Measurements from ENCODE around the gene CAMKK2.
"Not testable (repeated sequence)": the region's sequence is repeated elsewhere in the genome, so short reads cannot be mapped to it uniquely, and the experiment has no call there.

CAMKK2 gene

DNA sequence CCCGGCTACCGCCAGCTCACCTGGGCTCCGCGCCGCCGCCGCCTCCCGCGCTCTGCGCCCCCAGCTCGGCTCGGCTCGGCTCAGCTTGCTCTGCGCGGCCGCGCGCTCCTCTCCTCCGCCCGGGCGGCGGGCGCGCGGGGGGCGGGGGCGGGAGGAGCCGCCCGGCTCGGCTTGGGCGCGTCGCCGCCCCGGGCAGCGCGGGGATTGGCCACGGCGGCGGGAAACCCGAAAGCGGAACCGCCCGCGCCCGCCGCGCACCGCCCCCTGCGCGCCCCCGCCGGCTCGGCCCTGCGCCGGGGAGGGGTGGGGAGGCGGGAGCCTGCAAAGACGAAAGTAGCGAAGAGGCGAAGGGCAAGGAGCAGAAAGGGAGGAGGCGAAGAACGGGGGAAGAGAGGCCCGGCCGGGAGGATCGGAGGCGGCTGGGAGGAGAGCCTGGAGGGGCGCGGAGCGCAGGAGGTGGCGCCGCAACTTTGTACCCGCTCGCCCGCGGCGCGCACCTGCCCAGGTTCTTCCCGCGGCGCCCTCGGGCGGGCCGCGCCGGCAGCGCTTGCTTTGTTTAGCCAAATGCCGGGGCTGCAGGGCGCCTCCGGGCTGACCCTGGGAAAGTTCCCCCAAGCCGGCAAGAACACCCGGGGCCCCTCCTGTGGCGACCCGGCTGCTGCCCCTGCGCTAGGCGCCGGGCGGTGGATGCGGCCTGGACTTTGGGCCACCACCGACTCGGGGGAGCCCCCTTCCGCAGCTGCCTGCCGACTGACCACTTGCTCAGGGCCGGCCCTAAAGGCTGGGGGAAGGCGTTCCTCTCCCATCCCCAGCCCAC lies at the start of gene CAMKK2:
CAMKK2 (minus strand) TSS at position 92 of the 817 bp plus-strand sequence. CDS start 22,183 bp downstream, outside the sequence.
- peak; percentile 89 to 91 for DNase-seq

- DNase-seq, result no peak
Measured at GRCh38 chr12:121345151-121345815, 48.8 kb upstream of the CAMKK2 start.

DNA sequence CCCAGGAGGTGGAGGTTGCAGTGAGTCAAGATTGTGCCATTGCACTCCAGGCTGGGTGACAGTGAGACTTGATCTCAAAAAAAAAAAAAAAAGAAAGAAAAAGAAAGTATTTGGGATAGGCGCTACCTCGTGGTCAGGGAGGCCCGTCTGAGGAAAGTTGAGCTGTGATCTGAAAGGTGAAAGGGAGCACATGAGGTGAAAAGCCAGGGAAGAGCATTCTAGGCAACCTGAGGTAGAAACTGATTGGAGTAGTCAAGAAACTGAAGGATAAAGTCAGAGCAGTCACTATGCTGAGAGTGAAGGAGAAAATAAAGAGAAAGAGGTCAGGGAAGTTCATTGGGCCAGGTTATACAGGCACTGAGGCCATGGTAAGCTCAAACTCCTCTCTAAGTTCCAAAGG lies 48.0 kb upstream of the CAMKK2 start:
- no peak for DNase-seq

DNA sequence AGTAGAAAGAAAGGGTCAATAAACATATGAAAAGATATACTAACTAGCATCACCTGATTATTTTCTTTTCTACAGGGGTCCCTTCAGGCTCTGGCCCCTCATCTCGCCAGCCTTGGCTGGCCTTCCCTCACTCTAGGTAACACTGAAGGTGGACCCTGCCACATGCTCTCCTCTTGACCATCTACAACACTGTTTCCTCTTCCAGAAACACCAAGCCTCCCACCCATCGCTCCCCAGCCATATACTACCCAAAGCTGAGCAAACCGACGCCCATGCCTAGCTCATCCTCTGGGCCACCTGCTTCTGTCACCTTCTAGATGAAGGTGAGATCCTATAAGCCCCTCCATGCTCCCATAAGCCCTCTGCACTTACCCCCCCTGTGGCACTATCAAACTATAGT lies 40.9 kb upstream of the CAMKK2 start:
- DNase-seq, result no peak

DNA sequence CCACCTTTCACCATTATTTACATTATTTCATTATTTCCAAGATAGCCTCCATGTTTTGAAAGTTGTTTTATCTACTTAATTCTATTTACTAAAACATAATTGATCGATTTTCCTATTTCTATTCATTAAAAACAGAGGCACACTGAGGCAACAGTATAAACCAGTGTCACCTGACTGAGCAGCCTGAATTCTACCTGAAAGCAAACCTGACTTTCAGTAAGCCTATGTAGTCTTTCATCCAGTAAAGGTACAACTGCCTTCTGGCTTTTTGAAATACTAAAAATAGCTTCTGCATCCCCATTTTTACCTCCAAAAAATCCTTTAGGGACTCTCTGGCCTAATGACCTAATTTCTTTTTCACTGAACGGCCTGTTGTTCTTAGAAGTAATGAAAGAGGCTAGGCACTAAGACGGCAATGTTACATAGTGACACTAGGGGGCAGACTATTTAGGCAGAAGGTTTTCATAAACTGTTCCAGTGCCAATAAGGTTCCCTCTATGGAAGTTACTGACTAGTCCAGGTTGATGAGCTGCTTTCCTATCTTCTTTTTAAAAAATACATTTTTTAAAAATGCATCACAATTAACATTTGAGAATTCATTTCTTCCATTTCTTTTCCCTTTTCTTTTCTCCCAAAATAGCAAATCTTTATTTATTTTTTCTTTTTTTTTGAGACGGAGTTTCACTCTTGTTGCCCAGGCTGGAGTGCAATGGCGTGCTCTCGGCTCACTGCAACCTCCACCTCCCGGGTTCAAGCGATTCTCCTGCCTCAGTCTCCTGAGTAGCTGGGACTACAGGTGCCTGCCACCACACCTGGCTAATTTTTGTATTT lies 38.2 kb upstream of the CAMKK2 start:
- DNase-seq, result peak; percentile 23 to 63

GRCh38 chr12:121333747-121334146 lies 37.2 kb upstream of the CAMKK2 start:
- no peak for DNase-seq

- DNase-seq, result no peak
Measured at GRCh38 chr12:121331248-121331647, 34.7 kb upstream of the CAMKK2 start.

DNA sequence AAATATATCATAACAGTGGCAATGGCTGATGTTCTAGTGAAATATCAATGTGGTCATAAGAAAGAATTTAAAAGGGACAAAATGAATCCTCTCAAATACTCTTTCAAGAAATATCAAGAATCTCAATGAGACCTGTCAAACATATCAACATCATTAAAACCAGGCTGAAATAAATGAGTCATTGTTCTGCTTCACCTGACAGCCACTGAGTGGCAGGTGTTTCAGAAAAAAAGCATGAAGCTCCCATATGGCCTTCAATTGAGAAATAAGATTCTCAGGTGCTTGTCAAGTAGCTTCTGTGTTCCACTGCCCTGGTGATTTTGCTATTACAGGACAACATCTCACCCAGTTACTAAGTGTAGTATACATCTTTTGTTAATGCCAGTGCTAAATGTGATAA lies 34.2 kb upstream of the CAMKK2 start:
- no peak for DNase-seq

- DNase-seq, result no peak
Measured at GRCh38 chr12:121330195-121330594, 33.7 kb upstream of the CAMKK2 start.

DNA sequence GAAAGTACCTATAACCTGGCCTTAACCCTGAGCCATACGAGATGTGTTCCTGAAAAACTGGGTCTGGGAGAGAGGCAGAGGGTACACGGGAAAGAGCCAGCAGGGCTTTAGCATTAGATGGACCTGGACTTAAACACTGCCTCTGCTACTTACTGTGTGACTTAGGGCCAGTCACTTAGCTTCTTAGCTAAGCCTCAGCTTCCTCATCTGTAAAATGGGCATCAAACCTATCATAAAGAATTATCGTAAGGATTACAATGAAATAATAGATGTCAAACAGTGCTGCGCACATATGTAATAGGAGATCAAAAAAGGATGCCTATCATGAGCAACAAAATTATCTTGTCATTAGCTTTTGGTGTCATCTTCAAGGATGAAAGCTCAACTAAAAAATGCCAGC lies 32.1 kb upstream of the CAMKK2 start:
- no peak for DNase-seq

DNA sequence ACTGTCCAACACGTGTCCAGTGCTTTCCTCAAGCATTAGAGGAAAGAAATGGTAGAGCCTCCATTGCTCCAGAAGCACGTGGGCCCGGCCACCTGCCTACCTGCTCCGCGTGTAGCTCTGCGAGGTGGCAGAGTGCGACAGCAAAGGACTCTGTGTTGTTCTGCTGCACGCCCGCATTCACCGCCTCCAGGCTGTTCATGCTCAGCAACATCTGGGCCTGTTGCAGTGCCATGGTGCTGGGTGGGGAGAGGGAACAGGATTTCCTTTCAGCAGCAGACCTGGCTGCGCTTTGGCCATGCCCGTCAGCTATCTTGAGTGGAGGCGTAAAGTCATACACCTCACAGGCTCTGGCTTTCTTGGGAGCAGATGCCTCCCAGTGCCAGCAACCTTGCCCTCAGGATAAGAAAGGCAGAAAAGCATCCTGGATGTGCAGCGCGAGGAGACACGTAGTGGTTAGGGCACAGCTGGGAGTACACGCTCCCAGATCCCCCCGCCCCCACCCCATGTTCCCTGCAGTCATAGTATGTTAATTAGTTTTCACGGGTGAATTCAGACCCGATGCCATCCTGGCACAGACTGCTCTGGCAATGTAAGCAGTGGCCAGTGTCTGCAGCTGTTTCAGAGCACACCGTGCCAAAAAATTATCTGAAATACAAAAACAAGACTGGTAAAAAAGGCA lies 30.6 kb upstream of the CAMKK2 start:
- no peak for DNase-seq

DNA sequence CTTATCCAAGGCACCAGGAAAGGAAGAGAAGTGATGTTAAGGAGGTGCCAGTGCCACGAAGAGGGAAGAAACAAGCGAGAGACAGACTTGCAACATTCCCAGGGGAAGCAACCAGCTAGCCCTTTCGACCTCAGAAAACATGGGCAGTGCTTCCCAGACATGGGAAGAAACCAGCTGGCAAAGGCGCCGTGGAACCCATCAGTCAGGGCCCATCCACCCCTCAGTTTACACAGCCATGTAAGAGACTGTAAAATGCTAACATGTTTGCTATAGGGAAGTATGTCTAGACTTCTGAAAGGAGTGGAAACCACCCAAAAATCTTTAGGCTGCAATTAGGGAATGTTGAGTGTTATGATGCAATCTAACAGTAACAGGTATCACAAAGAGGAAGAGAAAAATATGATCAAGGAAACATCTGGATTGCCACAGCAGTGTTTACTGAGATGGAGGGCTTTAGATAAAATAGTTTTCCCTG lies 29.4 kb upstream of the CAMKK2 start:
- no peak for DNase-seq

GRCh38 chr12:121323908-121324307 lies 27.4 kb upstream of the CAMKK2 start:
- no peak for DNase-seq

DNA sequence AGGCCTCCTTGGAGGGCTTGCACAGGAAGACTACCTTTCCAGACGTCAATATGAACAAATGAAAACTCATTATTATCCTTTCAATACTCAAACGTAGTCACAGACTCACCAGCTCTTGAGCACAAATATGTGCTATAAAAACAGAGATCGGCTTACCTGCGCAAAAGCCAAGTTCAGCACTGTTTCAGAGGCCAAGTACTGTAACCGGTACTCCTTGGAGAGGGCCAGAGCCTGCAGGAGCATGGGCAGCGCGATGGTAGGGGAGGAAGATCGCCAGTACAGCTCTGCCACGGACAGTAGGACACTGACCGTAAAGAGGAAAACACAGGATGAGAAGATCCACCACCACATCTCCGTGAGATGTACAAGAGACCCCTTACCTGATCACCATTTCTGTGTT lies 21.6 kb upstream of the CAMKK2 start:
- no peak for DNase-seq

DNA sequence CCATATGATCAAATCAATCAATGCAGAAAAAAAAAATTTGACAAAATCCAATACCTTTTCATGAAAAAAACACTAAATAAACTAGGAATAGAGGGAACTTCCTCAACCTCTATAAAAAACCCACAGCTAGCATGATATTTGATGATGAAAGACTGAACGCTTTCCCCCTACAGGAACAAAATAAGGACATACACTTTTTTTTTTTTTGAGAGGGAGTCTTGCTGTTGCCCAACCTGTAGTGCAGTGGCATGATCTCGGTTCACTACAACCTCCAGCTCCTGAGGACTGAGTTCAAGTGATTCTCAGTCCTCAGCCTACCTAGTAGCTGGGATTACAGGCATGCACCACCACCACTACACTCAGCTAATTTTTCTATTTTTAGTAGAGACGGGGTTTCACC lies 17.9 kb upstream of the CAMKK2 start:
- no peak for DNase-seq

GRCh38 chr12:121310231-121310630 lies 13.7 kb upstream of the CAMKK2 start:
- not testable (repeated sequence) for DNase-seq

GRCh38 chr12:121307397-121307796 lies 10.9 kb upstream of the CAMKK2 start:
- DNase-seq, result not testable (repeated sequence)

DNA sequence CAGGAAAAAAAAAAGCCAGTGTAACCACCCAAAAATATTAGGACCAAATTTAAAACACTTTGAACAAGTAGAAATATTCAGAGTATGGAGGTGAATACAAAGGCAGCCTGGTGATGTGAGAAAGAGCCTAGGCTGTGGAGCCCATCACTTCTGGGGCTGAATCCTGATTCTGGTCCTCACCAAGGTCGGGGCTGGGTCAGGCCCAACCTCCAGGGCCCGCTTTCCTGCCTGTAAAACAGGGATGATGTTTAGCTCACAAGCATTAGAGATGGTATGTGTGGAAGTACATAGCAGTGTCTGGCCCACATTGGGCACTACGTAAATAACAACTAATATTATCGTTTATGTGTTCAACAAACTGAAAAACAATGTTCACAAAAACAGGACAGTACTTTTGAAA lies 7.8 kb upstream of the CAMKK2 start:
- DNase-seq, result no peak

DNA sequence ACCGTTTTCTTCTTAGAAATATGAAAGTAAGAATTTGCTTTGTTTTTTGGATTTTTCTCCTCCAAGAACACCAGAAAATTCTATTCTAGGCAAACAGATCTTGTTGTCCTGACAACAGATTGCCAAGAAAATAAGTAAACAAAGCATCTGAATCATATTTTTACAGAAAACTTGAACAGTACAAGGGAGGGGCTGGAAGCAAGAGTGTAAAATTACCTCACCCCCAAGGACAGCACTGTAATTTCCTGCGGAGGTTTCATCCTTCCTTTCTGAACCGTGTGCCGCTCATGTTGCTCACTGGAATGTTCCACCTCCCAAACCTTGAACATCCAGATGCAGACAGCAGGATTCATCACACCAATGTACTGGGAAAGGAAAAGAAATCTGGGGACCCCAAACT lies 5.4 kb upstream of the CAMKK2 start:
- no peak for DNase-seq

- no peak for DNase-seq
Measured at GRCh38 chr12:121300083-121300819, 3.7 kb upstream of the CAMKK2 start.

- DNase-seq, result no peak
Measured at GRCh38 chr12:121299662-121300061, 3.2 kb upstream of the CAMKK2 start.

DNA sequence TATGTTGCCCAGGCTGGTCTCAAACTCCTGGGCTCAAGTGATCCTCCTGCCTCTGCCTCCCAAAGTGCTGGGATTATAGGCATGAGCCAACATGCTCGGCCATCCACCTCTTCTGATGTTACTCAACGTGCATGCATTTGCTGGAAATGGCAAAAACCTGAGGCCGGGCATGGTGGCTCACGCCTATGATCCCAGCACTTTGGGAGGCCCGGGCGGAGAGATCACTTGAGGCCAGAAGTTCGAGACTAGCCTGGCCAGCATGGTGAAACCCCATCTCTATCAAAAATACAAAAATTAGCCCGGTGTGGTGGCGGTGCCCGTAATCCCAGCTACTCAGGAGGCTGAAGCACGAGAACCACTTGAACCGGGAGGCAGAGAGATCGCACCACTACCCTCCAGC lies 1.9 kb upstream of the CAMKK2 start:
- not testable (repeated sequence) for DNase-seq
